Trophoblast cell (in vitro differentiated cells and primary cell): ENCODE results near the gene THOP1.

Experiments
- DNase-seq, 2 donors: peaks; one replicate each; pipeline ENCODE4 v3.0.0-alpha.2; 2016
- H2AFZ ChIP-seq: 2 replicates; pipeline ENCODE4 v1.6.1; 2013; ENCODE audit warnings: low read length, moderate library complexity, mild to moderate bottlenecking; ENCODE audit not compliant: insufficient read depth, poor library complexity
- H2AK5ac ChIP-seq: 2 replicates; pipeline ENCODE4 v1.6.1; 2013; ENCODE audit warnings: mild to moderate bottlenecking, low read length
- H2BK120ac ChIP-seq: 2 replicates; pipeline ENCODE4 v1.6.1; 2013; ENCODE audit warnings: low read length, mild to moderate bottlenecking, moderate library complexity; ENCODE audit not compliant: insufficient read depth, poor library complexity
- H2BK12ac ChIP-seq: 2 replicates; pipeline ENCODE4 v1.6.1; 2013; ENCODE audit warnings: mild to moderate bottlenecking, low read length, moderate library complexity
- H2BK5ac ChIP-seq: 2 replicates; pipeline ENCODE4 v1.6.1; 2013; ENCODE audit warnings: low read length, low read depth, moderate library complexity, mild to moderate bottlenecking; ENCODE audit not compliant: poor library complexity
- H3K14ac ChIP-seq: 2 replicates; pipeline ENCODE4 v1.6.1; 2013; ENCODE audit warnings: mild to moderate bottlenecking, low read length
- H3K18ac ChIP-seq: 2 replicates; pipeline ENCODE4 v1.6.1; 2013; ENCODE audit warnings: mild to moderate bottlenecking, low read length
- H3K23ac ChIP-seq: 2 replicates; pipeline ENCODE4 v1.6.1; 2013; ENCODE audit warnings: low read length
- H3K27ac ChIP-seq: 2 replicates; pipeline ENCODE4 v1.5.1; 2013; ENCODE audit warnings: low read depth, mild to moderate bottlenecking, inconsistent platforms, low read length, moderate library complexity
- H3K27me3 ChIP-seq: 2 replicates; pipeline ENCODE4 v1.6.1; 2013; ENCODE audit warnings: inconsistent platforms, mild to moderate bottlenecking, low read length, moderate library complexity; ENCODE audit not compliant: insufficient read depth
- H3K36me3 ChIP-seq, 2 experiments: 1 replicate in 1 of 2; 2 replicates in 1 of 2; pipeline ENCODE4 v1.6.1; 2013; ENCODE audit warnings: low read length in 2 of 2, mild to moderate bottlenecking in 2 of 2, moderate library complexity in 1 of 2; ENCODE audit not compliant: insufficient read depth in 2 of 2, control insufficient read depth in 1 of 2
- H3K4ac ChIP-seq: 2 replicates; pipeline ENCODE4 v1.6.1; 2013; ENCODE audit warnings: low read depth, mild to moderate bottlenecking, low read length, moderate library complexity
- H3K4me1 ChIP-seq, 2 experiments: 1 replicate in 1 of 2; 2 replicates in 1 of 2; pipeline ENCODE4 v1.6.1; 2013; ENCODE audit warnings: low read length in 2 of 2, mild to moderate bottlenecking in 2 of 2, moderate library complexity in 1 of 2; ENCODE audit not compliant: insufficient read depth in 2 of 2, control insufficient read depth in 1 of 2
- H3K4me2 ChIP-seq: 2 replicates; pipeline ENCODE4 v1.6.1; 2013; ENCODE audit warnings: inconsistent platforms, mild to moderate bottlenecking, low read length, moderate library complexity
- H3K4me3 ChIP-seq: 2 replicates; pipeline ENCODE4 v1.5.1; 2013; ENCODE audit warnings: mild to moderate bottlenecking, low read depth, low read length, inconsistent platforms
- H3K79me1 ChIP-seq: one replicate; pipeline ENCODE4 v1.6.1; 2013; ENCODE audit warnings: low read length
- H3K79me2 ChIP-seq: 2 replicates; pipeline ENCODE4 v1.6.1; 2013; ENCODE audit warnings: low read length, mild to moderate bottlenecking; ENCODE audit not compliant: control insufficient read depth, insufficient read depth, poor library complexity
- H3K9ac ChIP-seq: 2 replicates; pipeline ENCODE4 v1.6.1; 2013; ENCODE audit warnings: mild to moderate bottlenecking, low read length
- H3K9me3 ChIP-seq: 2 replicates; pipeline ENCODE4 v1.6.1; 2013; ENCODE audit warnings: low read depth, mild to moderate bottlenecking, control low read depth, inconsistent platforms, low read length; ENCODE audit not compliant: insufficient read depth
- H4K12ac ChIP-seq: 2 replicates; pipeline ENCODE4 v1.6.1; 2013; ENCODE audit warnings: low read depth, mild to moderate bottlenecking, low read length, moderate library complexity
- H4K8ac ChIP-seq: 2 replicates; pipeline ENCODE4 v1.6.1; 2013; ENCODE audit warnings: low read depth, mild to moderate bottlenecking, low read length, moderate library complexity
- H4K91ac ChIP-seq: one replicate; pipeline ENCODE4 v1.6.1; 2013; ENCODE audit warnings: low read depth, mild to moderate bottlenecking, low read length, moderate library complexity
- WGBS: extraction: QIAGEN DNeasy Blood & Tissue Kit; methylation state at CpG from one replicate; pipeline ENCODE4 v1.1.7; 2013; ENCODE audit warnings: missing lambda C conversion rate; ENCODE audit not compliant: insufficient read length, insufficient coverage; ENCODE audit errors: extremely low coverage; 5-methylcytosine and 5-hydroxymethylcytosine counted together

Gene THOP1

GRCh38 chr19:2743099-2743498, 42.2 kb upstream of the THOP1 start:
- no peak overlapping the region for H4K91ac ChIP-seq
- H3K4me2 ChIP-seq: no peak overlapping the region
- H2AFZ ChIP-seq: no peak overlapping the region
- H3K36me3 ChIP-seq: no peaks in the 10 kb centered on the region
- no peak overlapping the region for H3K4ac ChIP-seq
- H2BK120ac ChIP-seq: no peak overlapping the region
- no peak overlapping the region for H4K12ac ChIP-seq
- no peak overlapping the region for H3K14ac ChIP-seq
- H4K8ac ChIP-seq: no peak overlapping the region
- peaks cover 2 to 5% of the 10 kb centered on the region in 2 experiments for H3K4me1 ChIP-seq
- WGBS: no CpG with 5 or more reads among the region's 8 CpGs
- no peaks in the 10 kb centered on the region for H3K27me3 ChIP-seq
- H3K27ac ChIP-seq: no peak overlapping the region
- H2BK5ac ChIP-seq: no peak overlapping the region
- no peak overlapping the region for H3K18ac ChIP-seq
- peaks cover 2% of the 10 kb centered on the region for H3K79me1 ChIP-seq
- peaks cover 2% of the 10 kb centered on the region for H3K9me3 ChIP-seq
- no peak for DNase-seq
- no peak overlapping the region for H2BK12ac ChIP-seq
- no peak overlapping the region for H2AK5ac ChIP-seq
- H3K23ac ChIP-seq: no peak overlapping the region
- H3K9ac ChIP-seq: no peak overlapping the region
- H3K4me3 ChIP-seq: no peak overlapping the region
- H3K79me2 ChIP-seq: peaks cover 2% of the 10 kb centered on the region

DNA sequence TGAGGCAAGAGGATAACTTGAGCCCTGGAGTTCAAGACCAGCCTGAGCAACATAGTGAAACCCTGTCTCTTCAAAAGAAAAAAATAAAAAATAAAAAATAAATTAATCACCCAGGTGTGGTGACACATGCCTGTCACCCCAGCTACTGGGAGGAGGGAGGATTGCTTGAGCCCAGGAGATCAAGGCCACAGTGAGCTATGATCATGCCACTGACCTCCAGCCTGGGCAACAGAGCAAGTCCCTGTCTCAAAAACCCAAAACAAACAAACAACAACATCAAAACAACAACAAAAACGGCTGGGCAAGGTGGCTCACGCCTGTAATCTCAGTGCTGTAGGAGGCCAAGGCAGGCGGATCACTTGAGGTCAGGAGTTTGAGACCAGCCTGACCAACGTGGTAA, 41.2 kb upstream of the THOP1 start:
- Histone ChIP-seq H2BK120ac (no peak overlapping the region), H3K4me2 (no peak overlapping the region), H4K12ac (no peak overlapping the region), H3K27me3 (no peaks in the 10 kb centered on the region), H2BK5ac (no peak overlapping the region), H4K8ac (no peak overlapping the region), H3K9ac (no peak overlapping the region), H3K4me1 (peaks cover under 1 to 3% of the 10 kb centered on the region in 2 experiments), H2AK5ac (no peak overlapping the region), H3K79me1 (peaks cover 2% of the 10 kb centered on the region), H3K9me3 (peaks cover 2% of the 10 kb centered on the region), H4K91ac (no peak overlapping the region), H3K18ac (no peak overlapping the region), H3K27ac (no peak overlapping the region), H3K79me2 (peaks cover 2% of the 10 kb centered on the region), H3K36me3 (no peaks in the 10 kb centered on the region), H2BK12ac (no peak overlapping the region), H3K23ac (no peak overlapping the region), H3K14ac (no peak overlapping the region), H3K4me3 (no peak overlapping the region), H3K4ac (no peak overlapping the region), H2AFZ (no peak overlapping the region)
- DNase-seq: no peak
- WGBS: no CpG with 5 or more reads among the region's 4 CpGs

DNA sequence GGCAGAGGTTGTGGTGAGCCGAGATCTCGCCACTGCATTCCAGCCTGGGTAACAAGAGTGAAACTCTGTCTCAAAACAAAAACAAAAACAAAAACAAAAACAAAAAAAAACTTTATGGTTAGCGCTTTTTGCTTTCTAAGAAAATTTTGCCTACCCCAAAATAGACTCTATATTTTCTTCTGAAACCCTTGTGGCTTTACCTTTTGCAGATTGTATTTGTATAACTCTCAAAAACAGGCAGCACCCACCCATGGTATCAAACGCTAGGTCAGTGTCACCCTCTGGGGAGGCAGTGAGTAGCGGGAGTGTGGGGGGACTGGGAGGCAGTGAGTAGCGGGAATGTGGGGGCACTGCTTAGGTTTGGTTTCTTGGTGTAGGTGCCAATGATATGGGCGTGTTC, 38.0 kb upstream of the THOP1 start:
- Histone ChIP-seq H3K79me2 (no peaks in the 10 kb centered on the region), H3K4me1 (no peaks in the 10 kb centered on the region), H3K79me1 (no peaks in the 10 kb centered on the region), H2BK5ac (no peak overlapping the region), H4K12ac (no peak overlapping the region), H4K8ac (no peak overlapping the region), H3K9me3 (no peaks in the 10 kb centered on the region), H4K91ac (no peak overlapping the region), H3K4me2 (no peak overlapping the region), H2BK12ac (no peak overlapping the region), H3K9ac (no peak overlapping the region), H3K4ac (no peak overlapping the region), H3K18ac (no peak overlapping the region), H3K36me3 (no peaks in the 10 kb centered on the region), H3K27me3 (no peaks in the 10 kb centered on the region), H2BK120ac (no peak overlapping the region), H3K4me3 (no peak overlapping the region), H3K23ac (no peak overlapping the region), H3K14ac (no peak overlapping the region), H3K27ac (no peak overlapping the region), H2AK5ac (no peak overlapping the region), H2AFZ (no peak overlapping the region)
- no CpG with 5 or more reads among the region's 7 CpGs for WGBS
- DNase-seq: no peak

DNA sequence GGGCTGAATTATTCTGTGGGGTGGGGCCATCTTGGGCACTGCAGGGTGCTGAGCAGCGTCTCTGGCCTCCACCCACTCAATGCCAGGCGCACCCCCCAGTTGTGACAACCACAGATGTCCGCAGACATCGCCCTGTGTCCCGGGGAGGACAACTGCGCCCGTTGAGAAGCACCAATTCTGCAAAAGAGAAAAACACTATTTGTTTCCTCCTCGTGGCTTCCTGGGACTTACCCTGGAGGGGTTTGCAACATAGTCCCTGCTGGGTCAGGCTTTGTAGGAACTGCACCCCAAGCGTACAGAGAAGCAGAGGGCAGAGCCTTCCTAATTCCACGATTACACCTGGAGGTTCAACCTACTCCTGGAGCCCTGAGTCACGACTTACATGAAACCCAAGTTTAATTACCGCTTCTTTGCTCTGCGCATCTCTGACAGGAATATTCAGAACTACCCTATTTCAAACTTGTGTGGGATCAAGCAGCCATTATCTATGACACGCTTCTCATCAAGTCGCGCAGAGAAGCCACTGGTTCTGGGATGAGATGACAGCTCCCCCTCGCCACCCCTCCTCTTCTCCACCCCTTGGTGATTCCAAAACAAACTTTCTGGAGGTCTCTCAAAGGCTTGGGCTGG, 34.4 kb upstream of the THOP1 start:
- H3K9ac ChIP-seq: no peak overlapping the region
- no peaks in the 10 kb centered on the region for H3K79me1 ChIP-seq
- no peak overlapping the region for H3K18ac ChIP-seq
- H3K4me2 ChIP-seq: no peak overlapping the region
- H2AFZ ChIP-seq: no peak overlapping the region
- H2BK5ac ChIP-seq: no peak overlapping the region
- DNase-seq: no peak
- no peaks in the 10 kb centered on the region for H3K4me1 ChIP-seq
- H3K23ac ChIP-seq: no peak overlapping the region
- no peak overlapping the region for H4K8ac ChIP-seq
- H2AK5ac ChIP-seq: no peak overlapping the region
- H3K9me3 ChIP-seq: peaks cover 4% of the 10 kb centered on the region
- no peak overlapping the region for H2BK120ac ChIP-seq
- H3K27ac ChIP-seq: no peak overlapping the region
- no peaks in the 10 kb centered on the region for H3K27me3 ChIP-seq
- peaks cover 32 to 33% of the 10 kb centered on the region in 2 experiments for H3K36me3 ChIP-seq
- no CpG with 5 or more reads among the region's 17 CpGs for WGBS
- H2BK12ac ChIP-seq: no peak overlapping the region
- no peak overlapping the region for H3K14ac ChIP-seq
- H3K4ac ChIP-seq: no peak overlapping the region
- H3K79me2 ChIP-seq: no peaks in the 10 kb centered on the region
- H4K12ac ChIP-seq: no peak overlapping the region
- H3K4me3 ChIP-seq: no peak overlapping the region
- no peak overlapping the region for H4K91ac ChIP-seq
